Measurements from ENCODE around the gene NIN. TPM values are rescaled to one million over a fixed set of nuclear protein-coding genes. Genes with fewer than 3 reads are reported as not detected.

Gene NIN
- total RNA-seq, 2 donors from 2014 or later, result 31.0 to 37.4 TPM

GRCh38 chr14:50791201-50791600 lies 39.8 kb downstream of the NIN start:
- Histone ChIP-seq H3K4me1 (ENCODE audit: control insufficient read depth in 1 of 2, low read depth in 2 of 2) (peaks cover 3 to 34% of the 10 kb centered on the region in 2 donors), H3K36me3 (no peaks in the 10 kb centered on the region), H3K4me3 (no peak overlapping the region), H3K27me3 (replicated peaks; ENCODE audit: insufficient read depth) (no peaks in the 10 kb centered on the region), H3K27ac (no peak overlapping the region), H3K9me3 (no peaks in the 10 kb centered on the region)
- DNase-seq (ENCODE audit: low spot score), result no peak
- no peak for TF ChIP-seq CTCF (IDR thresholded peaks at IDR 0.05)
- ATAC-seq (ENCODE audit: insufficient number of reproducible peaks, low FRiP score, low read depth), result no peak

GRCh38 chr14:50790589-50790988 lies 40.4 kb downstream of the NIN start:
- no peak for ATAC-seq (ENCODE audit: insufficient number of reproducible peaks, low FRiP score, low read depth)

GRCh38 chr14:50786751-50787464 lies 44.1 kb downstream of the NIN start:
- peaks cover 3 to 16% of the 10 kb centered on the region in 2 donors for H3K4me1 ChIP-seq (ENCODE audit: control insufficient read depth in 1 of 2, low read depth in 2 of 2)
- no peaks in the 10 kb centered on the region for H3K36me3 ChIP-seq
- ATAC-seq (ENCODE audit: insufficient number of reproducible peaks, low FRiP score, low read depth) (no peak), DNase-seq (ENCODE audit: low spot score) (no peak)
- H3K27ac ChIP-seq, result no peak overlapping the region
- no peaks in the 10 kb centered on the region for H3K9me3 ChIP-seq
- H3K27me3 ChIP-seq (replicated peaks; ENCODE audit: insufficient read depth), result no peaks in the 10 kb centered on the region
- TF ChIP-seq CTCF (IDR thresholded peaks at IDR 0.05), result no peak
- no peak overlapping the region for H3K4me3 ChIP-seq

More at GRCh38 chr14:50790589-50790988, 40.4 kb downstream of the NIN start:
- peaks cover 3 to 28% of the 10 kb centered on the region in 2 donors for H3K4me1 ChIP-seq (ENCODE audit: control insufficient read depth in 1 of 2, low read depth in 2 of 2)
- no peak overlapping the region for H3K27ac ChIP-seq
- no peak for TF ChIP-seq CTCF (IDR thresholded peaks at IDR 0.05)
- H3K36me3 ChIP-seq, result no peaks in the 10 kb centered on the region
- no peaks in the 10 kb centered on the region for H3K9me3 ChIP-seq
- DNase-seq (ENCODE audit: low spot score), result no peak
- H3K4me3 ChIP-seq, result no peak overlapping the region
- no peaks in the 10 kb centered on the region for H3K27me3 ChIP-seq (replicated peaks; ENCODE audit: insufficient read depth)

GRCh38 chr14:50785457-50786063 lies 45.4 kb downstream of the NIN start:
- no peaks in the 10 kb centered on the region for H3K27me3 ChIP-seq (replicated peaks; ENCODE audit: insufficient read depth)
- H3K36me3 ChIP-seq, result no peaks in the 10 kb centered on the region
- H3K4me1 ChIP-seq (ENCODE audit: control insufficient read depth in 1 of 2, low read depth in 2 of 2), result peaks cover under 1 to 3% of the 10 kb centered on the region in 2 donors
- no peak overlapping the region for H3K4me3 ChIP-seq
- ATAC-seq (ENCODE audit: insufficient number of reproducible peaks, low FRiP score, low read depth) (no peak), DNase-seq (ENCODE audit: low spot score) (no peak)
- no peaks in the 10 kb centered on the region for H3K9me3 ChIP-seq
- no peak overlapping the region for H3K27ac ChIP-seq
- TF ChIP-seq CTCF (IDR thresholded peaks at IDR 0.05), result no peak

GRCh38 chr14:50784683-50785456 lies 46.1 kb downstream of the NIN start:
- TF ChIP-seq CTCF (IDR thresholded peaks at IDR 0.05), result no peak
- ATAC-seq (ENCODE audit: insufficient number of reproducible peaks, low FRiP score, low read depth) (no peak), DNase-seq (ENCODE audit: low spot score) (no peak)
- Histone ChIP-seq H3K36me3 (no peaks in the 10 kb centered on the region), H3K9me3 (no peaks in the 10 kb centered on the region), H3K4me1 (ENCODE audit: control insufficient read depth in 1 of 2, low read depth in 2 of 2) (no peaks in the 10 kb centered on the region), H3K27ac (no peak overlapping the region), H3K4me3 (no peak overlapping the region), H3K27me3 (replicated peaks; ENCODE audit: insufficient read depth) (no peaks in the 10 kb centered on the region)
